Stimulated activated CD4-positive, alpha-beta T cell treated with anti-CD3 and anti-CD28 coated beads, Interleukin-2, amount 100 ng/mL, for 48 hours (primary cell): ENCODE data around the gene SEC23B.
"Not testable (repeated sequence)": the region's sequence is repeated elsewhere in the genome, so short reads cannot be mapped to it uniquely, and the experiment has no call there.

ENCODE experiments used
- DNase-seq, 2 donors: peaks; one replicate each; pipeline ENCODE4 v3.0.0-alpha.2; 2020

The SEC23B gene

DNA sequence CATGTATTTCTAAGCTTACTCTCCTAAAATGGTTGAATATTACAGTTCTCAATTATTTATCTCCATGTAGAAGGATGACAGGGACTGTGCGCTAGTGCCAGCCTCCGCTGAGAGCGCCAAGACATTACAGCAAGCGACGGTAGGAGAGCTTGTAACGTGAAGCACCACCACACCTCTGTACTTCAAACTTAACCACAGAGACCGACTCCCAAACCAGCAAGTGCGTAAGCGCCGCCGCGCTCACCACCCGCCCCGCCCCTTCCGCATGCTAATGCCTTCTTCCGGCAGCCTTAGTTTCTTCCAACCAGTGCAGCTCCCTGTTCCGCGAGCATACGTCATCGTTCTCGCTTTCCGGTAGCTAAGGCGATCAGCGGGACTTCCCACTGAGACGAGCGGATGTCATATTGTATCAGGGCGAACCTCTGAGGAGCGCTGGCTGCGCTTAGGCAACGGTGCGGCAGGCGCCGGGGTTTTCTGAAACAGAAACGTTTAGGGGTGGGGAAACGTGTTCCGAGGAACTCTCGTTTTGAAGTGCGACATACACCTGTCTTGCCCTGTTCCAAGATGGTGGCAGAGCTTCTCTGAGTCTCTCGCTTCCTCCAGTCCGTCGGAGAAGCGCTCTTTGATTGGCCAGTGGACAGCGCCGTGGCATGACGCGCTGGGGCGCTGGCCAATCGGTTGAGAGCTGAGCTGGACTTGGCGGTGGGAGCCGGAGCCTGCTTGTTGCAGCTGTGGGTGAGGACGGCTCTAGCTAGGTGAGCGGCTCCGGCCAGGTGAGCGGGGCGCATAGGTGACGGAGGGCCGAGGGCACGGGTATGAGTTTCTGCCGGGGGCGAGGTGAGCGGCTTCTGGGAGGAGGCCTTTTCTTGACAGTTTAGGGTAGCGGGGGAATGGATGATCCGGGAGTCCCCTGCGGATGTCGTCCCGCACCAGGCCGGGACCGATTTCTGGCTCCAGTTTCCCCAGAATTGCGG, at the start of gene SEC23B:
Gene SEC23B (plus strand): TSS at position 723 of the 974 bp plus-strand sequence. CDS start 2,896 bp downstream, outside the sequence.
- DNase-seq, result peak; percentile 95 to 97

- DNase-seq, result no peak
Measured at GRCh38 chr20:18465536-18466200, 42.1 kb upstream of the SEC23B start.

- no peak for DNase-seq
Measured at GRCh38 chr20:18466574-18466893, 41.2 kb upstream of the SEC23B start.

DNA sequence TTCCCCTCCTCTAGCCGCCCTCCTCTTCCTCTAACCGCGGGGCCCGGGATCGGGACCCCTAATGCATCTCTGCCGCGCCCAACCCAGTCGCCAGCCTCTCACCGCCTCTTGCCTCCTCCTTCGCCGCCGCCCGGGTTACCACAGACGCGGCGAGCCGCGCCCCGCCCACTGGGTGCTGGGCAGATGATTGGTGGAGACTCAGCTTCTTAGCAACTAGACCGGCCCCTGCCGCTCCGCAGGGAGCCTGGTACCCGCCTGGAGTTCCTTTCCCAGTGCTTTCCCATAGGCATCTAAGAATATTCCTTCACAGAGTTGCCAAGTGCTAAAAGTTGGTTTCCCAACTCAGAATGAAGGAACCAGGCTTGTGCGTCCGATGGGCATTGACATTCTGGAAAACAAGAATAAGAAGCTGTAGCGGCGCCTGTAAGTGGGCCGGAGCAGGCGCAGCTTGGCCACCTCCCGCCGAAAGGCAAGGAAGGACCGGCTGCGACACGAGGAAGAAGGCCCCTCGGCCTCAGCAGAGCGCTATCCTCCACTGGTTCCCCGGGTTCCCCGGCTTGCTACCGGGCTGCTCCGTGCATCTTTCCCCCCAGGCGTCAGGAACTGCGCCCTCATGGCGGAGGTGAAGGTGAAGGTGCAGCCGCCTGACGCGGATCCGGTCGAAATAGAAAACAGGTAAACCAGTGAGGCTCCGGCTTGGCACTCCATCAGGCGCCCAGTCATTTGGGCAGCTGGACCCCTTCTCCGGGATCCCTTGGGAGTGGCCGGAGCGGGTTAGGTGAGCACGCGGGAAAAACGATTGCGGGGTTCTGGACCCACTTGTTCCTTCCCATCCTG, 40.6 kb upstream of the SEC23B start, which contains the start of the genes DZANK1 and POLR3F:
Gene DZANK1 (minus strand): TSS at position 137 of the 837 bp plus-strand sequence. CDS start 1,672 bp downstream, outside the sequence.
Gene POLR3F (plus strand): TSS at position 497 of the 837 bp plus-strand sequence. CDS start 117 bp downstream, at position 614.
- DNase-seq, result peak; percentile 92

DNA sequence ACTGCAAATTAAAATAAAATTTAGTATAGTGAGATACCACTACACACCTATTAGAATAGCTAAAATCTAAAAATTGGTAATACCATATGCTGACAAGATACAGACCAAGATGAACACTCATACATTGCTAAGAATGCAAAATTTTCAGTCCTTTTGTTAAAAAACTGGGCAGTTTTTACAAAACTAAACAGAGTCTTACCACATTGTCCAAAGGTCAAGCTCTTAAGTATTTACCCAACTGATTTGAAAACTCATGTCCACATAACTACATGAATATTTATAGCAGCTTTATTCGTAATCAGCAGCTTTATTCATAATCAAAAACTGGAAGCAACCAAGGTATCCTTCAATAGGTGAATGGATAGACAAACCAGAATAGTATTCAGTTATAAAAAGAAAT, 30.5 kb upstream of the SEC23B start:
- no peak for DNase-seq

DNA sequence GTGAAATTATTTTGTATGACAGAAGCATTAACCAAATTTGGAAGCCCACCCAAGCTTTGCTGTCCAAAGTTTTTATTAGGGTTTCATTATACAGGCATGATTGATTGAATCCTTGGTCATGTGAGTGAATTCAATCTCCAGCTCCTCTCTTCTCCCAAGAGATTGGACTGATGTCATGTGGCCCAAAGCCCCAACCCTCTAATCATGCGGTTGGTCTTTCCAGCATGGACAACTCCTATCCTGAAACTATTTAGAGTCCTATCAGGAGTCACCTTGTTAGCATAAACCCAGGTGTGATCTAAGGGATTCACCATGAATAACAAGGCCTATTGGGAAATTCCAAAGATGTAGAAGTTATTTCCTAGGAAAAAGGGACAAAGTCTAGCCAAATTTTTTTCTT, 29.9 kb upstream of the SEC23B start:
- no peak for DNase-seq

DNA sequence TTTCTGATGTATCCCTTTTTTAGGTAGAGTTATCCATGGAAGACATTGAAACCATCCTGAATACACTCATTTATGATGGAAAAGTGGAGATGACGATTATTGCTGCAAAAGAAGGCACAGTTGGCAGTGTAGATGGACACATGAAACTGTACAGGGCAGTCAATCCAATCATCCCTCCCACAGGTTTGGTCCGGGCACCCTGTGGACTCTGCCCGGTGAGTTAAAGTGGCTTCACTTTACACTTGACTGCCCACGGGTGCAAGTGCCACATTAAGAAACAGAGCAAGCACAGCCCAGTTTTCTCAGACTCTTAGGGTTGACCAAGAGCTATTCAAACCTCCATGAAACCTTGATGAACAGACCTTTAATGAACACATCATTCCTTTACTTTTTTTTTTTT, 26.1 kb upstream of the SEC23B start:
- DNase-seq, result no peak

GRCh38 chr20:18488301-18488700, 19.4 kb upstream of the SEC23B start:
- no peak for DNase-seq

DNA sequence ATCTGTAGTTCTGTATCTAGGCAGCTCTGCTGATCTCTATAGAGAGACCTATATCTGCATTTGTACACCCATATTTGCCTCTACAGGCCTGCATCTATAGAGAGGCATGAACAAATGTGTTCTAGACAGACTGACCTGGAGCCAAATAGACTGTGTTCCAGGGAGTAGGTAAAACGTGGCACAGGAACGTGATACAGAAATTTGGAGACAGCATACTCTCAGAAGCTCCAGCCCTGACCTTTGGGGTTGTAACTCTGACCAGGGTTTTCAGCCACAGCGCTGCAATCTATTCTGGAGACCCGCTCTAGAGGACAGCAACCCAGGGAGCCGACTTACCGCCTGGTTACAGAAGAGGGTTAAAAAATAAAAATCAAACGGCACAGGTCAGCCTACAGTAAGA, 11.7 kb upstream of the SEC23B start:
- DNase-seq, result no peak

DNA sequence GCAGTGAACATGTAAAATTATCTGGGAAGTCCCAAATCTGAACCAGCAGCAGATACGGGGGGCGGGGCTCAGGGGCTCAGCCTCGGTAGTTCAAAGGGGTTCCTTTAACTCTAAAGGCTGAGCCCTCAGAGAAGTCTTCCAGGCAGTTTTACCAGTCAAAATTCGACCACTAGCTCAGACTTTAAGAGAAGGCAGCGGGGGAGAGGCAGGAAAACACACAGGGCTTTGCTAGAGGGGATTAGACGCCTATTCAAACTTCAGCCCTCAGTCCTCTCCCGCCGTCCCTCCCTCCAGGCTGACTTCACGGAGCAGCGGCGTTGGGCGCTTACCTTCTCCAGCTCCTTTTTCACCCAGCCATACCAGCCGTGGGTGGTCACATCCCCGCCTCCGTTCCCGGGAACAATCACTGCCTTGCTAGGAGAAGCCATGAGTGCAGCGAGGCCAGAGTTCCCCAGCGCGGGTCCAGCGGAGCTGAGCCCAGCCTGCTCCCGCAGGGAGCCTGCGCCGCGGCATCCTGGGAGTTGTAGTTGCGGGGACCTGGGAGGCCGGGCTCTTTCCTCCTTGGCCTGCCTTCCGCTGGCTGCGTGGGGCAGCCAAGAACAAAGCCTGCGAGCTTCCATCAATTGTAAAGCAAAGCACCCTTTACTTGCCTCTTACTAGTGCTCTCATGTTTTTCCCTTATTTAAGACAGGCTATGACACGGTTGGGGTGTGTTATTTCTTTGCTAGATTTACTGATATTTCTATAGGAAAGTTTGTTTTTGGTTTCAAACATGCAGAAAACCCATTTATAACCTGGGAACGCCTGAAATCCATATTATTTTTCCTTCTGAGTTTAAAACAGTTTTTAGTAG, 10.8 kb upstream of the SEC23B start, which contains the start of gene RBBP9:
Gene RBBP9 (minus strand): TSS at position 486 of the 853 bp plus-strand sequence. CDS start 58 bp downstream, at position 428.
- peak; percentile 65 to 73 for DNase-seq

GRCh38 chr20:18497603-18498002, 10.1 kb upstream of the SEC23B start:
- DNase-seq, result no peak

- not testable (repeated sequence) for DNase-seq
Measured at GRCh38 chr20:18501672-18502071, 6.1 kb upstream of the SEC23B start.

DNA sequence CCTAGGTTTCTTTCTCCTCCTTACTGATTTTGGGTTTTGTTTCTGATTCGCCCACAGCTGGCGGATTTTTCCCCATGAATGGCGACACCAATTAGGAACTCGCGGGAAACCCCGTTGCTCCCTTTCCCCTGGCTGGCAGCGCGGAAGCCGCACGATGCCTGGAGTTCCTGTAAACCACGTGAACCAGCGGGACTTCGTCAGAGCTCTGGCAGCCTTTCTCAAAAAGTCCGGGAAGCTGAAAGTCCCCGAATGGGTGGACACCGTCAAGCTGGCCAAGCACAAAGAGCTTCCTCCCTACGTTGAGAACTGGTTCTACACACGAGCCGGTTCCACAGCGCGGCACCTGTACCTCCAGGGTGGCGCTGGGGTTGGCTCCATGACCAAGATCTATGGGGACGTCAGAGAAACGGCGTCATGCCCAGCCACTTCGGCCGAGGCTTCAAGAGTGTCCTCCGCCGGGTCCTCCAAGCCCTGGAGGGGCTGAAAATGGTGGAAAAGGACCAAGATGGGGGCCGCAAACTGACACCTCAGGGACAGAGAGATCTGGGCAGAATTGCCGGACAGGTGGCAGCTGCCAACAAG, 3.2 kb upstream of the SEC23B start:
- DNase-seq, result no peak

- peak in 1 of 2 donors; percentile 7 for DNase-seq
Measured at GRCh38 chr20:18506744-18507143, 996 bp upstream of the SEC23B start.

DNA sequence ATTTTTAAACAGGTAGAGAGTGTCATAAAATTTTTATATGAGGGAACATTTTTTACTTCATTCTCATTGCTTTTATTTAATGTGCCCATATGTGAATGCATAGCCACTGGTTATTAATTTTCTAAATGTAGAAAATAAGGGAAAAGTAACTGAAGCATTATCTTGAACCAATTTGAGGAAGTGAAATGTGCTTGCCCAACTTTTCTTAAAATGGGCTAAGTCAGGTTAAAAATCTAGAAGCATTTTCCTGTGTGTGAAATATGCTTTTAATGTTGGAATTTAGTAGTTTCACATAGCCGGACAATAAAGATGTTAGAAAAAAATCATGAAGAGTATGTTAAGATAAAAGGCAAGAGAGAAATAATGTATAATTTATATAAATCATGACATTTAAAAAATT, 3.8 kb downstream of the SEC23B start:
- DNase-seq, result no peak

DNA sequence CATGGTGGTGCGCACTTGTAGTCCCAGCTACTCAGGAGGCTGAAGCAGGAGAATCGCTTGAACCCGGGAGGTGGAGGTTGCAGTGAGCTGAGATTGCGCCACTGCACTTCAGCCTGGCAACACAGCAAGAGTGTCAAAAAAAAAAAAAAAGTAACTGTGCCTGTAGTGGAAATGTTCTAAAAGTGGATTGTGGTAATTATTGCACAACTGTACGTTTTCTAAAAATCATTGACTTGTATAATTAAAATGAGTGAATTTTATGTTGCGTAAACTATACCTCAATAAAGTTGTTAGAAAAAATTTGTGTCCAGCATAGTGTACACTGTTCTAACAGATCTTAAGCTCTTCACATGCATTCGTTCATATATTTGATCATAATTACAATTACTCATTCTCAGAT, 5.5 kb downstream of the SEC23B start:
- no peak for DNase-seq

- no peak for DNase-seq
Measured at GRCh38 chr20:18514127-18514526, 6.4 kb downstream of the SEC23B start.

DNA sequence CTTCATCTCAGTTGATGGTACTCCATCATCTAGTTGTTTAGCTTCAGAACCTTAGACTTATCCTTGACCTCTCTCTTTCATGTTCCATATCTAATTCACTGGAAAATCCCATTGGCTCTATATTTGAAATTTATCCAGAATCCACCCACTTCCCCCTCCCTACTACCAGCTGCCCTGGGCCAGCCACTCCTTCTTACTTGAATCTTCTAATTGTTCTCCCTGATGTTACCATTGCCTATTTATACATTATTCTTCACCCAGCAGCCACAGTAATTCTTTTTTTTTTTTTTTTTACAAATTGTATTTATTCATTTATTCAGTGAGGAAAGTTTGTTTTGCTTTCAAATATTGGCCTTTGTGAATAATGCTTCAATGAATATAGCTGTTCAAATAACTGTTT, 8.2 kb downstream of the SEC23B start:
- no peak for DNase-seq

- not testable (repeated sequence) for DNase-seq
Measured at GRCh38 chr20:18522066-18522465, 14.3 kb downstream of the SEC23B start.

GRCh38 chr20:18523066-18523465, 15.3 kb downstream of the SEC23B start:
- DNase-seq, result no peak

GRCh38 chr20:18524646-18525045, 16.9 kb downstream of the SEC23B start:
- no peak for DNase-seq
